ENCODE measurements around the gene KIF1A.

GRCh38 chr2:240855670-240856069 lies 35.7 kb upstream of the KIF1A start:
- no peak for TF ChIP-seq EZH2 (IDR thresholded peaks at IDR 0.05)
- no peak for TF ChIP-seq EZH2phosphoT487 (IDR thresholded peaks at IDR 0.05)
